GM19328 (cell line): Measurements from ENCODE around the gene PSMD10.
A peak's percentile ranks its signal among the peaks of the same experiment; 100 is the strongest.

Source experiments
- ATAC-seq: cut with Tn5 transposase; IDR thresholded peaks from one replicate; pipeline ENCODE4 v1.9.1; 2021; ENCODE audit warnings: mild to moderate bottlenecking, moderate library complexity; ENCODE audit not compliant: unreplicated experiment

The PSMD10 gene, protein sequence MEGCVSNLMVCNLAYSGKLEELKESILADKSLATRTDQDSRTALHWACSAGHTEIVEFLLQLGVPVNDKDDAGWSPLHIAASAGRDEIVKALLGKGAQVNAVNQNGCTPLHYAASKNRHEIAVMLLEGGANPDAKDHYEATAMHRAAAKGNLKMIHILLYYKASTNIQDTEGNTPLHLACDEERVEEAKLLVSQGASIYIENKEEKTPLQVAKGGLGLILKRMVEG

DNA sequence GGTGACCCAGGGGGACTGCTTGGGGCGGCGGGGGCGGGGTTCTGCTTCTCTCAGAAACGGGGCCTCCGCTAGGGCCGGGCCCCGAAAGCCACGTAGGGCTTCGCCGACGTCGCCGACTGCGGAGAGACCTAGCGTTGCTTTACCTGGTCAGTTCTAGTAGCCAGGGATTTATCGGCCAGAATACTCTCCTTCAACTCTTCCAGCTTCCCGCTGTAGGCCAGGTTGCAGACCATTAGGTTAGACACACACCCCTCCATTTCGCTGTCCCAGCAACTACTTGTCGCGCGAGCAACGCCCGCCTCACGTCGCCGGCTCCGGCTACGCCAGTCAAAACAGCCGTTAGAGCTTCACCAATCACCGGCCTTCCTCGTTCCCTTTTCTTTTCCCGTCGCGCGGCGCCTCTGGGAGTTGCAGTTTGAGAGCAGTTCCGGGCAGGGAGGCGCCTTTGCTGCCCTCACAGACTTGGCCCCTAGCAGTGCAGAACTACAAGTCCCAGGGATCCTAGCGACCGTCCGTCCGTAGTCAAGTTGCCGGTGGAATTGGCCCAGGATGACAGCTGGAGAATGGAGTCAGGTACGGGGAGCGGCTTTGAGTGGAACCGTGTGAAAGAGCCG lies at the start of gene PSMD10, which contains the start of gene ATG4A:
PSMD10 (minus strand) TSS at position 279 of the 614 bp plus-strand sequence; CDS start at position 257, 22 bp downstream.
ATG4A (plus strand) TSS at position 515 of the 614 bp plus-strand sequence; CDS start at position 564, 49 bp downstream.
- ATAC-seq = peak; percentile 98

DNA sequence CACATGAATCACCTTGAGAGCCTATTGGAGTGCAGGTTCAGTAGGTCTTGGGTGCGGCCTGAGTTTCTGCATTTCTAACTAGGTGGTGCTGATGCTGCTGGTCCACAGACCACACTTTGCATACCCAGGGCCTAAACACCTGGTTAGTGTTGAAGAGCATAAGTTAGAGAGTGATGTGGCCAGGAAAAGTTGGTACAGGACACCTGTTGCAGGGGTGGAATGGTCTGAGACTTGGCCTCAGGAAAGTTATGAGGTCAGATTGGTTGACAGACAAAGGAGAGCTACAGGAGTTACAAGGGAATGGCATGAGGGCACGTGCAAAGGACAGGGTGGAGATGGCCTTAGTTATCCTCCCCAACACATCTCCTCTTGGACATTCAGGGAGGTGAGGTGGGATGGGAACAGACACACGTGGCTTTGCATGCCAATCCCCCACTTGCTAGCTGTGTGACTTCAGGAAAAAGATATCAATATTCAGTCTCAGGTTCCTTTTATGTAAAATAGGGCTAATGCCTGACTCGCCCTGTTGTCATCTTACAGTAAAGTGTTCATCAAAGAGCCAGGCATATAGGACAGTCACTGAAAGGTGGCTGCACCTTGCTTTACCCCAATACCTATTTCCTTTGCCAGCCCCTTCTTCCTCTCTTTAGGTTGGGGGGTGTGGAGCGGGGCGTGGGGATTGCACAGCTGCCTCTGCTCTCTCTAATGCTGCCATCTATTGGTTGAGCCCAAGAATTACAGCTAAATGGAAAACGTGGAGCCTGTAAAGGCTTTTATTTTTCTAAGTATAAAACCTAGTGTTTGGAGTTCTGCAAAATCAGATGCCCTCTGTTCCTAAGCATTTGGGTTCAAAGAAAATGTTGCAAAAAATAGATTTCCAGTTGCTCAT lies 47.7 kb upstream of the PSMD10 start:
- ATAC-seq = no peak

DNA sequence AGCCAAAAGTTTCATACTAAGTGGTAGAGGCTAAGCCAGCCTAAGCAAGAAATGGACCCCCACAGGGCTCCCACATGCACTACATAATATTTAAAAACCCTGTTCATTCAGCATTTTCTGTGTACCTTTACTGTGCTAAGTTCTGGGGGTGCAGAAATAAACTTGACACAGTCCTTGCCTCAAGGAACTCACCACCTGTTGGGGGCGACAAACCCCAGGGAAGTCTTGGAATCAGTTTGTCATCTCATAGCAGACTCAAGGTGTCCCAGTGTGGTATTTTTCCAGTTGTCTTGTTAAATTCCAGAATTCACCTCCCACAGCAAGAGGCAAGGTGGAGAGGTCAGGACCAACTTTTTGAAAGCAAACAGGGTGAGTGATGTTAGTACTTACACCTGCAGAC lies 43.4 kb upstream of the PSMD10 start:
- no peak for ATAC-seq

DNA sequence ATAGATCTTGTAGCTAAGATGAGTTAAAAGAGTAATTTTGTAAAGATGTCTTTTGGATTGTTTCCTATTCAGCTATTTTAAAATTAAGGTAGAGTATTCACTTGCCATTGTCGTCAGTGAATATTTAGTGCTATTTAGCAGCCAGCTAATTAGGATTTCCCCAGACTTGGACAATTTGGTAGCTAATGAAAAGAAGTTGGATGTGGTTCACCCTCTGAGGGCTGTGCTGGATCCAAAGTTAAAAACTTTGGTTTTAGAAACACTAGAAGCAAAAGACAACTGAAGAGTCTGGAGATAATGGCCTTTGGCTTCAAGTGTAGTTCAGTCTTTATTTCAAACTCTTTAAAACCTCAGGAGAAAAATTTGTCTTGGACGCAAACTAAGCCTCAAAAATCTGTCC lies 41.5 kb upstream of the PSMD10 start:
- no peak for ATAC-seq

DNA sequence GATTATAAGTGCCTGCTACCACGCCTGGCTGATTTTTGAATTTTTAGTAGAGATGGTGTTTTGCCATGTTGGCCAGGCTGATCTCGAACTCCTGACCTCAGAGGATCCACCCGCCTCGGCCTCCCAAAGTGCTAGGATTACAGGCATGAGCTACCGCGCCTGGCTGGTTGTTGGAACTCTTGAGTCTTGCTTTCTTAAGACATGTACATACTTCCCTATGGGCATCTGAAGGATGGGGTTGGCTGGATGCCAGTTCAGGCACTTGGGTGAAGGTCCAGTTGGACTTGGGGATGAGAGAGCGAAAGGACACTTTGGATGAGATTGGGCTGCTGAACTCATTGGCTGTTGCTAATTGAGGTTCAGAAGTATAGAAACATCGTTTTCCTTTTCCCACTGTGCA lies 40.7 kb upstream of the PSMD10 start:
- no peak for ATAC-seq

DNA sequence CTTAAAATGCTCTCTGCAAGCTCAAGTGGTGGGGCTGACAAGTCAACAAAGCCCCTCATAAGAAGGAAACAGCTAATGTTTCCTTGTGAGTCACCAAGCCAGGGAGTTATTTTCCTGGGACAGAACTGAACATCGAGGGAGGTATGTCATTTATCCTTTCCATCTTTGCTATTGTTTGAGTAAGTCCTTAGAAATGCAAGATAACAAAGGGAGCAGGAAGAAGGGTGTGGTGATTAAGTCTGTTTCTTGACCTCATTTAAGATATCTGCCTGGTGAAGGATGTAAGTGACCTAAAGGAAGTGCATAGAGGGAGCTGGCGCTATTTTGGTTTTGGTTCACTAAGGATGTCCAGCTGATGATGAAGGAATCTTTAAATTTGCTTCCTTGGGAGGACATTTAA lies 40.1 kb upstream of the PSMD10 start:
- ATAC-seq = no peak

DNA sequence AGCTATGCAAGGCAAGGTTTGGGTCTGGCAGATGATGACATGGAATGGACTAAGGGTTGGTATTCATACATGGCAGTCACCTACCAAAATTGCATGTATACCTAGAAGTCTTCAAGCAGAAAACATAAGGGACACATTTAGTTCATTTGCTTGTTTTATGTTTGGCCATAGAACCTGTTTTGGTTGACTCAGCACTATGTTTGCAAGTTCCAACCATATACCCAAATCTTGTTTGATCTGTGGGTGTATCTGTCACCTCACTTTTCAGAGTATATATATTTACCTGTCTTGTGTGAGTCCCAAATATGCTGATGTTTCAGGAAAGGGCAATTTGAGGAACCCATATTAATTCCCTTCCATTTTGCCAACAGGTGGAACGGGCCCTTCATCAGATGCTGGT lies 39.5 kb upstream of the PSMD10 start:
- ATAC-seq = no peak

DNA sequence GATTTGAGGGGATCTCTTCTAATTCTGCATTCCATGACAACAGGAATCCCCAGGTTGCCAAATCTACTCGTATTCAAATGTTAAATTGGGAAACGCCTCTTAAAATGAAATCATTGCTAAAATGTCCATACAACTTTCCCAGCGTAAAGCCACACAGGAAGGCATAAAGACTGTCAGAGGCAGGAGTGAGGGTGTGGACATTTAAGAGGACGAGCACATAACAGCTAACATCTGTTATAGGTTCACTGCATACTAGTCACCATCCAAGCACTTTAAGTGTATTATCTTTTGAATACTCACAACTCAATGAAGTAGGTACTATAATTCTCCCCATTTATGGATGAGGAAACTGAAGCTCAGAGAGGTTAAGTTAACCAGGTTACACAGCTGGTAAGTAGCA lies 35.8 kb upstream of the PSMD10 start:
- ATAC-seq = no peak

DNA sequence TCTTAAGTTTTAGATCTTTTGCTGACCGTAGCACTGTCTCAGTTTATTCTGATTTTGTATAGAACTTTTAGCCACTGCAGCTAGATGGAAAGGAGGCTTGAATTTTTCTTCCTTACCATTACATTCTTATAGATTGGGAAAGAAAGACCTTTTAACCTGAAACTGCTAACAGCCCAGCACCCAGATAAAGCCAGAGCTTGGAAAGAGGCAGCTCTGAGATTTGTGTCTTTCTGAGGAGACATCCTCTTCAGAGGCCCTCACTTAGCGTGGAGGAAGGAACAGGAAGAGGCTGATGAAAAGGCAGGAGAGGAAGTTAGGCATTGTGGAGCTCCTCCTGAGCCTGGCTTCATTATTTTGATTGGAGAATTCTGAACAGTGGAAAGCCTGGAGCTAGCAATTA lies 35.3 kb upstream of the PSMD10 start:
- ATAC-seq = no peak

DNA sequence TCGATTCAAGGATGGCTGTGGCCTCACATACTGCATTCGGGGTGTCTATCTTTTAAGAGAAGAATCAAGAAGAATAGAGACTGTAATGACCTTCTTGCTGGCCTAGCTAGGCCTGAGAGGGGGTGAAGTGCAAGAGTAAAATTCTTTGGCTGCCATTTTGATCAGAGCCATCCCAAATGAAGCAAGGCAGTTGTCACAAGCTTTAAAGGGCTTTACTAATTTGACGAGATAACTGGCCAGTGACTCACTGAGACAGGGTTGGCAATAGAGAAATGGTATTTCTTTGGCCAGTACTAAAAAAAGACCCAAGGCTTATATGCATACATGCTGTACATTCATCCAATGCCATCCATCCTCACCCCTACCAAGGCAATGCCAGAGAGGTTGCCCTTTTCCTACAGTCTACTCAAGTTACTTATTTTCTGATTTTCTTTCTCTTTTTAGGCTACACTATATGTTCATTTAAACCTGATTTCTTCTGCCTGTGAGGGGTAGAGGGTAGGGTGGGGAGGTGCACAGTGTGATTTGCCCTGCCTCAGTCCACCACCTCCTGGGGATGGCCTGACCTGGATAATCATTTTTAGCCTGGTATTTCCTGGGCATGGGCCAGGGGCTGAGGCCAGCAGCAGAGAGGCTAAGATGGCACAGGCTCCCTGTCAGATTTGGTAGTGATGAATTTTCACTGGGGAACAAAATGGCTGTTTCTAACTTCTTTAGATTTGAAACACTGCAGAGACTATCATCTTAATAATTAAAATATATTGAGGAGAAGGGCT lies 32.4 kb upstream of the PSMD10 start:
- ATAC-seq = no peak

DNA sequence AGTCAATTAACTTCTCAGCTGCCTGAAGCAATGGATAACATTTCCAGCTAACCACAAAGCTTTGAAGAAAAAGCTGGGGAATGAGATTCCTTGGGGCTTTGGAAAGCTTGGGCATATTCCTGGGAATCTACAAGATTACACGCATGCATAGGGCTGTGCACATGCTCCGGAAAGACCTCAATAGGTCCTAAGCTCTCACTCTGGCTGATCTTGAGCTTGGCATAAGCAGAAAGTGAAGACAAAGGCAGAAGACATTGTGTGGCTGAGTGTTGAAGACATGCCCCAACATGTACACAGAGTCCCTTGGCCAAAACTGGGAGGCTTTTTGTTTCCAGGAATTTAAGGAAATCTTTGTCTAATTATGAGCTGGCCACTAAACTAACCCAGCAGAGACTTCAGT lies 31.4 kb upstream of the PSMD10 start:
- no peak for ATAC-seq

DNA sequence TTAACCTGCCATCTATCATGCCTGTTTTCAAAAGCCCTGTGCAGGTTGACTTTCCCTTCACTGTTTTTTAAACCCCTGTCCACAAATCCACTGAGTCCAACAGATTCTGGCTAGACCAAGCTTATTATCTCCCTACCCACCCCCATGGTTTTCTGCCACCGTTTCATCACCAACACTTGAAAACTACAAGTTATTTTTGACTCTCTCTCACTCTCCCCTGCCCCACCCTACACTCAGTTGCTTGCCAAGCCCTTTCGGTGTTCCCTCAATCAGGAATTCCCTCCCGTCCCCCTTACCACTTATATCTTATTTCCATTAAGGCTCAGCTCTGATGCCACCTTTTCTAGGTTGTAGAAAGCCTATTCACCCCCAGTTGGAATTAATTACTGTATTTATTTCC lies 29.9 kb upstream of the PSMD10 start:
- ATAC-seq = no peak

DNA sequence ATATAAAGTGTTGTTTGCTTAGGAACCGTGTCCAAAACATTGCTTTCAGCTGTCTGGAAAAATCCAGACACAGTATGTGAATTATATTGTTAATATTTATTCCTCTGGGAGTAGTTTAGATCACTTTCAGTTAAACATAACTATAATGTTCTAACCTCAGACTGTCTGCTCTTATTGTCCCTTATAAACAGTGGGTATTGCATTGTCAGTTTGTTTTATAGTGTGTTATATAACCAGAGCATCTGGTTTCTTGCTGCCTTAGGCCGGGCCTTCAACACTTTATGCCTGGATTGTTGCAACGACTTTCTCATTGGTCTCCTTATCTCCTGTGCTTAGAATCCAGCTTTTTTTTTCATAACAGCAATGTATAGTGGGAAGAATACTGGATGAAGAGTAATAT lies 26.6 kb upstream of the PSMD10 start:
- ATAC-seq = no peak

DNA sequence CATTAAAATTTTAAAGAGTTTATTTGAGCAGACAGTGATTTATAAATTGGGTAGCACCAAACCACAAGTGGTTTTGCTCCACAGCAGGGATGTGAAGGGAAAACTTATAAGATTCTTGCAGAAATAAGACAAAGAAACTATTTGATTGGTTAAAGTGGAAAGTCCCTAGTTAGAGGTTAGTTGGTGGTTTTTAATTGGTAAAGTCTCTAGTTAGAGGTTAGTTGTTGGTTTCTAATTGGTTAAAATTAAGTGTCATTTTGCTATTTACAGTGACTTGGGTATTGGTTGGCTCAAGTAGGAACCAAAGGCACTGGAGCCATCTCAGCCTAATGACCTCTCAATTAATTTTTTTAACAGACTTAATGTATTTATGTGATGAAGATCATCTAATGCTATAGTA lies 23.2 kb upstream of the PSMD10 start:
- no peak for ATAC-seq

DNA sequence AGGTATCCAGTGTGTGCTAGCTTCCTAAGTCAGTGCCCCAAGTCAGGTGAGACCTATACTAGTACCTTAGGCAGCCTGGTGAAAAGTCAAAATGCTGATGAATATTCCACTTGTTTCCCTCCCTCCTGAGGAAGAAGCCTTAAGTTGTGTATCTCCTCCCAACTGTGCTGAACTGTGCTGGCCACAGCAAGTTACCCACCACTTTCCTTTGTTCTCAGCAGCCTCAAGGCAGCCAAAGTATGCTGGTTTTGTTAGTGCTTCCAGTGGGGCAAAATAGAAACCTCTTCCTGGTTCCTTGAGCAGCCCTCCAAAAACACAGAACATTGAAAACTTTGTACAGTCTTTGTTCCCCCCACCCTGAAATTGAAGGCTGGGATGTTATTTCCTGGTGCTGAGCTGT lies 14.1 kb upstream of the PSMD10 start:
- ATAC-seq = no peak

DNA sequence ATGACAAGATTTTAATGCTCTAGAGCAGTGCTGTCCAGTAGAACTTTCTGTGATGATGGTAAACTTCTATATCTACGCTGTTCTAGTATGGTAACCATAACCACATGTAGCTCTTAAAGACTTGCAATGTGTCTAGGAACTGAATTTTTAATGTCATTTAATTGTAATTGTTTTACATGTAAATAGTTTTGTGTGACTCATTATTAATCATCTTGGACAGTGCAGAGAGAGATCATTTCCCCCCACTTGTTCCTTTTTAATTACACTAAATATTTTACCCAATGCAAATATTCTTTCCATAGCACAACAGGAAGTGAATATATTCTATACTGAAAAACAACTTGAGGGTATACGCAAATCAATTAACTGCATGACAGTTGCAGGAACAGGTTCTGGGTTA lies 6.0 kb upstream of the PSMD10 start:
- ATAC-seq = no peak

DNA sequence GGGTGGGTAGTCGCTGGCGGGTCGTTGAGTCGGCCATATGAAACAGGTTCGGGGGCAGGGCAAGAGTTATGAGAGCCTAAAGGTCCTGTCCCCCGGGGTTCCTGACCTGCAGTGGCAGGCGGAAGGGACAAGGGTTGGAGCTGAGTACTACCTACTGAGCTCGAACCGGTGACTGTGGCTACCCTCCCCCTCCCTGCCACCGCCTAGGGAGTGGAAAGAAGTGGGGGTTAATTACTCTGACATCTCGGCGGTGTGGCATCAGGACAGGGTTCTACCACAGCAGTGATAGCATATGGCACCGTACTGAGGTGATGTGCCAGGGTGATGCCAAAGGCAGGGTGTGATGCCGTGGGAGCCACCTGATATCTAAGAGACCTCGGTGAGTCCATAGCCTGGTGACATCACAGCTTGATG lies 543 bp upstream of the PSMD10 start:
- peak; percentile 40 for ATAC-seq

DNA sequence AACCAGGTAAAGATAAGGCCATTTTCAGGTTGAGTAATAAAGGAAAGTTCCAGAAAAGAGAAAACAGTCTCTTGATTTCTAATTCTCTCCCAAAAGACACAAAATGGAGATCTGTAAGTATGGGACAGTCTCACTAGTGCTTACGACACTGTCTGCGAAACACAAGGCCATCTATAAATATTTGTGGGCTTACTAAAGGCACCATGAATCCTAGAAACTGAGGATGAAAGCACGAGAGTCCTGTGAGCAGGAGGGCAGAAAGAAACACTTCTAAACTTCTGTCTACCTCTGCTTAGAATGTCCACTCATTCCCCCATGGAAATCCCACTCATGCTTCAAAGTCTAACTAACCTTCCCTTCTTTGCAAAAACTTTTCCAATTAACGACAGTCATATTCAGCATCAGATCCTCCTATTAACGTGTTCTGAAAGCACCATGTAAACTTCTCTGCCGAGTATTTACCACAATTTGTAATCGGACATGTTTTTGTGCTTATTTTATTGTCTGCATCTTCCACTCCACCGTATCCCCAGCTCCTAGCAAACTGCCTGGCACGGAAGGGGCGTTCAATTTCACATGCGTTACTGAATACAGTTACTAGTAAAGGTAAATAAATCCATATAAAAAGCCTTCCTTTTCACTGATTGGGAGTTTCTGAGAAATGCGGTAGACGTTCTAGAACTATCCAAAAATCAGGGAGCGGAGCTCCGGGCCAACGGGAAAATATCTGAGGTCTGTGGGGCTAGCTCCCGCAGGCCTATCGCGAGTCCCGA lies 665 bp downstream of the PSMD10 start:
- no peak for ATAC-seq

DNA sequence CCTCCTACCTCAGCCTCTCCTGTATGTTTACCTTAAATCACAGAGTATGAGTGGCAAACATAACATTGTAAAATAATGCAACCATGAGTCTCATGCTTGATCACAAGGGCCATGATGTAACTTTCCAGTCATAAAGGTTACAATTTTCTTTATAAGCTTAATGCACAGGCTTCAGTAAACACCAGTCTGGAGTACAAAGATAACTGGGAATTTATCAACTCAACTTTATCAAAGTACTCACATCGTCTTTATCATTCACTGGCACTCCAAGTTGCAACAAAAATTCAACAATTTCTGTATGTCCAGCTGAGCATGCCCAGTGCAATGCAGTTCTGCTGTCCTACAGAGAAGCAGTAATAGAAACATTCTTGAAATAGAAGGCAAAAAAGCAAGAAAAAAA lies 2.8 kb downstream of the PSMD10 start:
- ATAC-seq = no peak

DNA sequence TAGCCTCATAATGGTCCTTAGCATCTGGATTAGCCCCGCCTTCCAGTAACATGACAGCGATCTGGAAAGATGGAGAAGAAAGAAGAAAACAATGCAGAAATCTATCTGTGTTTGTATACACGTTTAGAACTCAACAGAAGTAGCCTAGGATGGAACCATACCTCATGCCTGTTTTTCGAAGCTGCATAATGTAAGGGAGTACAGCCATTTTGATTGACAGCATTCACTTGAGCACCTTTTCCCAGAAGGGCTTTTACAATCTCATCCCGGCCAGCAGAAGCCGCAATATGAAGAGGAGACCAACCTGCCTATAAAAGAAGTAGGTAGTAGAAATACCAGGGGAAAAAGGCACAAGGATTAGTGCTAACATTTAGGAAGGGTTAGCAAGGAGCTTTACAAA lies 3.5 kb downstream of the PSMD10 start:
- ATAC-seq = no peak
